HEK293 (cell line): Measurements from ENCODE around the gene SIX3.

Source experiments
- CTCF ChIA-PET: fragments of 350-600 bp; formaldehyde crosslinking; extraction: SDS; loops from one replicate; lab custom pipeline; 2021; ENCODE audit warnings: antibody characterized with exemption; lab: Yijun Ruan, JAX
- POLR2A ChIA-PET: fragments of 300-600 bp; formaldehyde crosslinking; extraction: SDS; loops from one replicate; lab custom pipeline; 2020; ENCODE audit warnings: antibody characterized with exemption, inconsistent platforms; lab: Yijun Ruan, JAX
- H3K27ac ChIP-seq: fragments of 200-500 bp; sonication (Bioruptor generic); 2 replicates; pipeline ENCODE4 v1.5.1; 2014; ENCODE audit warnings: low read depth, low read length, control low read depth, inconsistent platforms; ENCODE audit errors: extremely low read depth
- H3K36me3 ChIP-seq, 2 experiments: fragments of 200-500 bp in 1 of 2; sonication (Bioruptor generic) in 1 of 2; 1 replicate in 1 of 2; 2 replicates in 1 of 2; pipeline ENCODE4 v1.5.1; 2014 to 2017; ENCODE audit warnings: inconsistent platforms in 2 of 2, low read length in 2 of 2; ENCODE audit not compliant: control insufficient read depth in 2 of 2, insufficient read depth in 1 of 2
- H3K4me1 ChIP-seq: fragments of 200-500 bp; sonication (Bioruptor generic); 2 replicates; pipeline ENCODE4 v1.5.1; 2014; ENCODE audit warnings: mild to moderate bottlenecking, low read length, inconsistent platforms; ENCODE audit not compliant: control insufficient read depth, insufficient read depth
- H3K4me3 ChIP-seq: 2 replicates; pipeline ENCODE4 v1.5.1; 2011; ENCODE audit warnings: low read depth, mild to moderate bottlenecking, control low read depth, low read length, moderate library complexity
- H3K9me3 ChIP-seq: fragments of 200-500 bp; sonication (Bioruptor generic); 2 replicates; pipeline ENCODE4 v1.5.1; 2014; ENCODE audit warnings: low read depth, low read length, inconsistent platforms; ENCODE audit not compliant: control insufficient read depth, insufficient read depth
- KLF1 ChIP-seq: fragments of 450-650 bp; formaldehyde crosslinking; IDR thresholded peaks from 2 replicates; pipeline ENCODE4 v1.5.1; 2016; ENCODE audit warnings: missing biosample characterization, missing genetic modification characterization
- KLF10 ChIP-seq: fragments of 450-650 bp; IDR thresholded peaks from 2 replicates; pipeline ENCODE4 v1.5.1; 2018; ENCODE audit warnings: missing biosample characterization, mild to moderate bottlenecking, missing genetic modification characterization
- KLF16 ChIP-seq: fragments of 450-650 bp; formaldehyde crosslinking; IDR thresholded peaks from 2 replicates; pipeline ENCODE4 v1.5.1; 2017; ENCODE audit warnings: missing biosample characterization, missing genetic modification characterization
- PRDM10 ChIP-seq: fragments of 450-650 bp; formaldehyde crosslinking; IDR thresholded peaks from 2 replicates; pipeline ENCODE4 v1.5.1; 2016; ENCODE audit warnings: missing biosample characterization, missing genetic modification characterization
- SETDB1 ChIP-seq: IDR thresholded peaks from one replicate; pipeline ENCODE4 v1.6.1; 2017; ENCODE audit warnings: mild to moderate bottlenecking, low read length, moderate library complexity, mixed read lengths; ENCODE audit not compliant: insufficient read length
- SP2 ChIP-seq: fragments of 450-650 bp; formaldehyde crosslinking; IDR thresholded peaks from 2 replicates; pipeline ENCODE4 v1.5.1; 2016; ENCODE audit warnings: missing biosample characterization, missing genetic modification characterization
- TCF7L2 ChIP-seq: IDR thresholded peaks from 2 replicates; pipeline ENCODE4 v1.6.1; 2011; ENCODE audit warnings: low read depth, mild to moderate bottlenecking, inconsistent platforms, low read length, moderate library complexity, borderline replicate concordance
- ZBTB26 ChIP-seq: fragments of 450-650 bp; formaldehyde crosslinking; optimal IDR thresholded peaks from 2 replicates; pipeline ENCODE3; 2016; ENCODE audit warnings: missing biosample characterization, mild to moderate bottlenecking, missing genetic modification characterization
- ZEB2 ChIP-seq: fragments of 450-650 bp; formaldehyde crosslinking; IDR thresholded peaks from 2 replicates; pipeline ENCODE4 v1.5.1; 2016; ENCODE audit warnings: missing biosample characterization, missing genetic modification characterization
- ZNF174 ChIP-seq: fragments of 450-650 bp; formaldehyde crosslinking; IDR thresholded peaks from 2 replicates; pipeline ENCODE4 v1.5.0; 2017; ENCODE audit warnings: missing biosample characterization, mild to moderate bottlenecking, missing genetic modification characterization
- ZNF398 ChIP-seq: fragments of 450-650 bp; formaldehyde crosslinking; IDR thresholded peaks from 2 replicates; pipeline ENCODE4 v1.5.1; 2017; ENCODE audit warnings: missing biosample characterization, missing genetic modification characterization
- ZNF561 ChIP-seq: fragments of 450-650 bp; IDR thresholded peaks from 2 replicates; pipeline ENCODE4 v1.5.1; 2018; ENCODE audit warnings: missing biosample characterization, missing genetic modification characterization, borderline replicate concordance
- ZNF645 ChIP-seq: fragments of 450-650 bp; formaldehyde crosslinking; IDR thresholded peaks from 2 replicates; pipeline ENCODE4; 2016; ENCODE audit warnings: missing biosample characterization, missing genetic modification characterization
- ZSCAN16 ChIP-seq: fragments of 450-650 bp; formaldehyde crosslinking; IDR thresholded peaks from 2 replicates; pipeline ENCODE4 v1.5.1; 2016; ENCODE audit warnings: missing biosample characterization, missing genetic modification characterization

Gene SIX3

GRCh38 chr2:44938287-44939105, 3.0 kb upstream of the SIX3 start (continued):
- TF ChIP-seq ZNF174 (tag by site-specific recombination) (no peak), SETDB1 (no peak), TCF7L2 (no peak), ZEB2 (no peak), ZSCAN16 (tag by site-specific recombination) (no peak), KLF16 (no peak), KLF10 (tag by site-specific recombination) (no peak), KLF1 (peak; percentile 68; the same call in 1 of the 2 replicates)
- TF ChIP-seq, all 188 proteins: peak for 7

GRCh38 chr2:44939106-44940048, 2.1 kb upstream of the SIX3 start:
- no peak overlapping the region for H3K27ac ChIP-seq
- no peaks in the 10 kb centered on the region for H3K9me3 ChIP-seq
- ChIA-PET CTCF (interaction anchor here (0.7 kb wide), 1 partner anchor 946 kb away, joined by 3 read pairs; no protein-coding TSS in a partner anchor), POLR2A (no interaction called here)
- peak overlapping the region; percentile 32 for H3K4me3 ChIP-seq
- TF ChIP-seq ZNF561 (tag by site-specific recombination) (no peak), ZNF645 (tag by site-specific recombination) (no peak), PRDM10 (tag by site-specific recombination) (peak; percentile 94), ZNF398 (peak; percentile 68), SP2 (tag by site-specific recombination) (peak; percentile 30; the same call in 1 of the 2 replicates), ZBTB26 (tag by site-specific recombination) (peak; percentile 14)
- H3K36me3 ChIP-seq, result no peaks in the 10 kb centered on the region
- H3K4me1 ChIP-seq, result no peaks in the 10 kb centered on the region
